GM06990 (cell line): ENCODE results near the gene BSN.

Experiments used
- DNase-seq: peaks from one replicate; pipeline ENCODE4 v3.0.0-alpha.2; 2011; ENCODE audit not compliant: insufficient read length; ENCODE audit errors: extremely low read depth
- H3K27me3 ChIP-seq: replicated peaks from 2 replicates; pipeline ENCODE4 v1.6.0; 2011; ENCODE audit warnings: low read length; ENCODE audit not compliant: control insufficient read depth, insufficient read depth
- H3K36me3 ChIP-seq: 2 replicates; pipeline ENCODE4 v1.5.1; 2011; ENCODE audit warnings: low read length; ENCODE audit not compliant: control insufficient read depth, insufficient read depth
- H3K4me3 ChIP-seq: replicated peaks from 2 replicates; pipeline ENCODE4 v1.5.1; 2011; ENCODE audit warnings: low read depth, mild to moderate bottlenecking, control low read depth, low read length
- TF ChIP-seq, protein P1 (sequence below): IDR thresholded peaks from 2 replicates; pipeline ENCODE4 v1.5.1; 2011; ENCODE audit warnings: low read length, control low read depth, mild to moderate bottlenecking, inconsistent platforms; ENCODE audit not compliant: insufficient read depth, poor library complexity, severe bottlenecking

Gene BSN

DNA sequence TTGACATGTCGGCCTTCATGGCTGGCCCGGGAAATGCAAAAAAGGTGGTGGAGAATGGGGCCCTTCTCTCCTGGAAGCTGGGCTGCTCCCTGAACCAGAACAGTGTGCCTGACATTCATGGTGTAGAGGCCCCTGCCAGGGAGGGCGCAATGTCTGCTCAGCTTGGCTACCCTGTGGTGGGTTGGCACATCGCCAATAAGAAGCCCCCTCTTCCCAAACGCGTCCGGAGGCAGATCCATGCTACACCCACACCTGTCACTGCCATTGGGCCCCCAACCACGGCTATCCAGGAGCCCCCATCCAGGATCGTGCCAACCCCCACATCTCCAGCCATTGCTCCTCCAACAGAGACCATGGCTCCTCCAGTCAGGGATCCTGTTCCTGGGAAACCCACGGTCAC is 23.1 kb upstream of the BSN start:
- TF ChIP-seq, protein P1, sequence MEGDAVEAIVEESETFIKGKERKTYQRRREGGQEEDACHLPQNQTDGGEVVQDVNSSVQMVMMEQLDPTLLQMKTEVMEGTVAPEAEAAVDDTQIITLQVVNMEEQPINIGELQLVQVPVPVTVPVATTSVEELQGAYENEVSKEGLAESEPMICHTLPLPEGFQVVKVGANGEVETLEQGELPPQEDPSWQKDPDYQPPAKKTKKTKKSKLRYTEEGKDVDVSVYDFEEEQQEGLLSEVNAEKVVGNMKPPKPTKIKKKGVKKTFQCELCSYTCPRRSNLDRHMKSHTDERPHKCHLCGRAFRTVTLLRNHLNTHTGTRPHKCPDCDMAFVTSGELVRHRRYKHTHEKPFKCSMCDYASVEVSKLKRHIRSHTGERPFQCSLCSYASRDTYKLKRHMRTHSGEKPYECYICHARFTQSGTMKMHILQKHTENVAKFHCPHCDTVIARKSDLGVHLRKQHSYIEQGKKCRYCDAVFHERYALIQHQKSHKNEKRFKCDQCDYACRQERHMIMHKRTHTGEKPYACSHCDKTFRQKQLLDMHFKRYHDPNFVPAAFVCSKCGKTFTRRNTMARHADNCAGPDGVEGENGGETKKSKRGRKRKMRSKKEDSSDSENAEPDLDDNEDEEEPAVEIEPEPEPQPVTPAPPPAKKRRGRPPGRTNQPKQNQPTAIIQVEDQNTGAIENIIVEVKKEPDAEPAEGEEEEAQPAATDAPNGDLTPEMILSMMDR = no peak
- Histone ChIP-seq H3K36me3 (peaks cover 22% of the 10 kb centered on the region), H3K27me3 (no peaks in the 10 kb centered on the region), H3K4me3 (no peak overlapping the region)
- DNase-seq = no peak

- no peak overlapping the region for H3K4me3 ChIP-seq
- no peak for DNase-seq
- peaks cover 22% of the 10 kb centered on the region for H3K36me3 ChIP-seq
- TF ChIP-seq, protein P1 = no peak
- no peaks in the 10 kb centered on the region for H3K27me3 ChIP-seq
Measured at GRCh38 chr3:49531715-49532114, 22.6 kb upstream of the BSN start.

DNA sequence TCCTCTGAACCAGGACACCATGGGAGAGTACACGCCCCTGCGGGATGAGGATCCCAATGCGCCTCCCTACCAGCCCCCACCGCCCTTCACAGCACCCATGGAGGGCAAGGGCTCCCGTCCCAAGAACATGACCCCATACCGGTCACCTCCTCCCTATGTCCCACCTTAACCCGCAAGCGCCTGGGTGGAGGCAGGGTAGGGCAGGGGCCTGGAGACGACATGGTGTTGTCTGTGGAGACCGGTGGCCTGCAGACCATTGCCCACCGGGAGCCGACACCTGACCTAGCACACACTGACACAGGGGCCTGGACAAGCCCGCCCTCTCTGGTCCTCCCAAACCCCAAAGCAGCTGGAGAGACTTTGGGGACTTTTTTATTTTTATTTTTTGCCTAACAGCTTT is 21.2 kb upstream of the BSN start:
- TF ChIP-seq, protein P1 = no peak
- peaks cover 22% of the 10 kb centered on the region for H3K36me3 ChIP-seq
- no peak overlapping the region for H3K4me3 ChIP-seq

GRCh38 chr3:49533786-49534519 is 20.3 kb upstream of the BSN start:
- H3K4me3 ChIP-seq = no peak overlapping the region
- H3K36me3 ChIP-seq = peaks cover 22% of the 10 kb centered on the region
- TF ChIP-seq, protein P1 = no peak
- DNase-seq = no peak
- no peaks in the 10 kb centered on the region for H3K27me3 ChIP-seq

More for the DNA sequence above, 21.2 kb upstream of the BSN start:
- DNase-seq = no peak
- H3K27me3 ChIP-seq = no peaks in the 10 kb centered on the region

GRCh38 chr3:49534581-49535441 is 19.5 kb upstream of the BSN start:
- no peak overlapping the region for H3K4me3 ChIP-seq
- peaks cover 22% of the 10 kb centered on the region for H3K36me3 ChIP-seq
- no peaks in the 10 kb centered on the region for H3K27me3 ChIP-seq
- TF ChIP-seq, protein P1 = no peak
- no peak for DNase-seq
